ENCODE results near the gene HNRNPH2. TPM values are rescaled to one million over a fixed set of nuclear protein-coding genes. Genes with fewer than 3 reads are reported as not detected.
A peak's percentile ranks its signal among the peaks of the same experiment; 100 is the strongest.

Gene HNRNPH2
- total RNA-seq, 1 donor from 2014 or later = 123 TPM

GRCh38 chrX:101460669-101461068 is 52.6 kb downstream of the HNRNPH2 start:
- DNase-seq (ENCODE audit: low read depth) = no peak

DNA sequence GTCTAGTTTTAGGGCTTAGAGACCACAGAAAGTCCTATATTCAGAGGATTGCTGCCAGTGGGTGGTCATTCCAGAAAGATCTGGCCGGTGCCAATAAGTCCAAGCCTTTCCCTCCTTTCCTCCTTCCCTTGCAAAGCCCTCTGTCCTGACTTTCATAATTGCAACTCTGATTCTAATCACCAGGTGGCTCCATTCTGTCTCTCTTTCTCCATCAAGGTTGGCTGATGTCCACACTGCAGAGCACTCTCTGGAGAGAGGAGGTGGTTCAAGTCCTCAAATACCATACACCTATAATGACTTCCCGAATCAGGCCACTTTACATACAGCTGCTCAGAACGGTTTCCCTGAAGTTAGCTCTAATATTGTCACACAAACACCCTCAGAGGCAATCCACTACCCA is 54.9 kb downstream of the HNRNPH2 start:
- DNase-seq (ENCODE audit: low read depth) = peak; percentile 19

Other genes starting within 250 kb of the HNRNPH2 start
- gene DRP2, start 188.4 kb upstream of the HNRNPH2 start, total RNA-seq = 0.05 TPM in 1 of 2 replicates, not detected in the other
- 0.10 TPM in 1 of 2 replicates, not detected in the other for gene TAF7L, start 116.9 kb upstream of the HNRNPH2 start, total RNA-seq
- 1.2 and 10.7 TPM in 2 replicates for gene TIMM8A, start 59.5 kb upstream of the HNRNPH2 start, total RNA-seq
- not detected in 2 replicates for gene BTK, start 22.0 kb upstream of the HNRNPH2 start, total RNA-seq
- 807 and 955 TPM in 2 replicates for gene RPL36A, start 17.2 kb upstream of the HNRNPH2 start, total RNA-seq
- 44.4 and 81.1 TPM in 2 replicates for gene GLA, start 297 bp upstream of the HNRNPH2 start, total RNA-seq
- 0.69 and 5.5 TPM in 2 replicates for gene ARMCX4, start 77.2 kb downstream of the HNRNPH2 start, total RNA-seq
- 28.1 and 29.2 TPM in 2 replicates for gene ARMCX1, start 142.3 kb downstream of the HNRNPH2 start, total RNA-seq
- 23.9 and 28.7 TPM in 2 replicates for gene ARMCX6, start 209.8 kb downstream of the HNRNPH2 start, total RNA-seq
- gene ARMCX3, start 214.9 kb downstream of the HNRNPH2 start, total RNA-seq = 66.5 and 93.5 TPM in 2 replicates